DND-41 (cell line): ENCODE results near the gene TEX22.
A peak's percentile ranks its signal among the peaks of the same experiment; 100 is the strongest.

ENCODE experiments used
- ATAC-seq: fragments of 200-7000 bp; cut with Tn5 transposase; 3 replicates; pipeline ENCODE4 v1.9.1; 2021; ENCODE audit warnings: low read depth; ENCODE audit not compliant: insufficient read depth
- DNase-seq: peaks from one replicate; pipeline ENCODE4 v3.0.0-alpha.2; 2020
- H2AFZ ChIP-seq: 2 replicates; pipeline ENCODE4 v1.6.0; 2012; ENCODE audit warnings: low read depth, low read length
- H3K27ac ChIP-seq: 2 replicates; pipeline ENCODE4 v1.5.1; 2012; ENCODE audit warnings: low read length, inconsistent platforms
- H3K27me3 ChIP-seq: fragments of 200-600 bp; sonication (generic); 2 replicates; pipeline ENCODE4 v1.6.0; 2012; ENCODE audit warnings: low read length, mild to moderate bottlenecking, inconsistent platforms; ENCODE audit not compliant: insufficient read depth, poor library complexity
- H3K36me3 ChIP-seq: 2 replicates; pipeline ENCODE4 v1.5.1; 2012; ENCODE audit warnings: low read length, inconsistent platforms; ENCODE audit not compliant: insufficient read depth
- H3K4me1 ChIP-seq: 2 replicates; pipeline ENCODE4 v1.5.1; 2012; ENCODE audit warnings: mild to moderate bottlenecking, low read length; ENCODE audit not compliant: insufficient read depth
- H3K4me2 ChIP-seq: 2 replicates; pipeline ENCODE4 v1.6.0; 2012; ENCODE audit warnings: mild to moderate bottlenecking, moderate library complexity, low read length, inconsistent platforms; ENCODE audit not compliant: insufficient read depth
- H3K4me3 ChIP-seq, 2 experiments: fragments of 200-600 bp in 1 of 2; shearing (Covaris generic) in 1 of 2; 2 replicates each; pipeline ENCODE4 v1.5.1; 2012 to 2016; ENCODE audit warnings: inconsistent platforms in 2 of 2, low read length in 2 of 2, mild to moderate bottlenecking in 2 of 2, low read depth in 1 of 2, moderate library complexity in 1 of 2
- H3K79me2 ChIP-seq: 2 replicates; pipeline ENCODE4 v1.6.0; 2012; ENCODE audit warnings: low read length, inconsistent platforms; ENCODE audit not compliant: insufficient read depth
- H3K9ac ChIP-seq: 2 replicates; pipeline ENCODE4 v1.6.0; 2012; ENCODE audit warnings: low read depth, mild to moderate bottlenecking, inconsistent platforms, low read length, moderate library complexity
- H3K9me3 ChIP-seq: 2 replicates; pipeline ENCODE4 v1.5.1; 2012; ENCODE audit warnings: low read length, moderate library complexity, mild to moderate bottlenecking, inconsistent platforms; ENCODE audit not compliant: insufficient read depth, severe bottlenecking
- H4K20me1 ChIP-seq: 2 replicates; pipeline ENCODE4 v1.6.0; 2012; ENCODE audit warnings: low read length; ENCODE audit not compliant: insufficient read depth
- CTCF ChIP-seq: IDR thresholded peaks from 2 replicates; pipeline ENCODE4 v1.5.1; 2012; ENCODE audit warnings: borderline replicate concordance, low read length, moderate library complexity, mild to moderate bottlenecking; ENCODE audit not compliant: poor library complexity, severe bottlenecking; ENCODE audit errors: extremely low read depth
- EZH2 ChIP-seq: IDR thresholded peaks from 3 replicates; pipeline ENCODE4 v1.6.1; 2012; ENCODE audit warnings: borderline replicate concordance, low read depth, mild to moderate bottlenecking, moderate library complexity, low read length, inconsistent platforms; ENCODE audit not compliant: severe bottlenecking

The TEX22 gene

GRCh38 chr14:105395538-105395854 is 2.8 kb upstream of the TEX22 start:
- Histone ChIP-seq H4K20me1 (peaks cover 11% of the 10 kb centered on the region), H3K9ac (no peak overlapping the region), H3K9me3 (no peaks in the 10 kb centered on the region), H3K79me2 (peaks cover 22% of the 10 kb centered on the region), H3K4me3 (no peak overlapping the region), H2AFZ (no peak overlapping the region), H3K27me3 (no peaks in the 10 kb centered on the region), H3K36me3 (peaks cover 19% of the 10 kb centered on the region), H3K4me1 (peaks cover 29% of the 10 kb centered on the region), H3K27ac (no peak overlapping the region), H3K4me2 (no peak overlapping the region)
- ATAC-seq (no peak), DNase-seq (no peak)
- TF ChIP-seq EZH2 (no peak), CTCF (no peak)

- DNase-seq (no peak), ATAC-seq (no peak)
- TF ChIP-seq EZH2 (no peak), CTCF (no peak)
- no peaks in the 10 kb centered on the region for H3K27me3 ChIP-seq
- peak overlapping the region; percentile 91 for H2AFZ ChIP-seq
- peaks cover 22% of the 10 kb centered on the region for H3K79me2 ChIP-seq
- peak overlapping the region; percentile 98 for H3K9ac ChIP-seq
- H3K4me1 ChIP-seq, result peaks cover 30% of the 10 kb centered on the region
- H3K4me3 ChIP-seq, result peak overlapping the region; percentile 92 to 95; a peak in 3 of 4 replicates
- H3K36me3 ChIP-seq, result peaks cover 27% of the 10 kb centered on the region
- H4K20me1 ChIP-seq, result peaks cover 12% of the 10 kb centered on the region
- H3K27ac ChIP-seq, result peak overlapping the region; percentile 97
- peak overlapping the region; percentile 94 for H3K4me2 ChIP-seq
- no peaks in the 10 kb centered on the region for H3K9me3 ChIP-seq
Observed at GRCh38 chr14:105397350-105397931, 897 bp upstream of the TEX22 start.

- Histone ChIP-seq H2AFZ (peak overlapping the region; percentile 60), H3K27me3 (no peaks in the 10 kb centered on the region), H3K4me3 (peak overlapping the region; percentile 92 to 95), H3K4me1 (peaks cover 30% of the 10 kb centered on the region), H3K4me2 (peak overlapping the region; percentile 94), H3K27ac (peak overlapping the region; percentile 97), H4K20me1 (peaks cover 12% of the 10 kb centered on the region), H3K79me2 (peaks cover 22% of the 10 kb centered on the region), H3K9me3 (no peaks in the 10 kb centered on the region), H3K36me3 (peaks cover 27% of the 10 kb centered on the region), H3K9ac (peak overlapping the region; percentile 98)
- peak; percentile 76 for ATAC-seq
- DNase-seq, result peak; percentile 76
- TF ChIP-seq EZH2 (no peak), CTCF (no peak)
Observed at GRCh38 chr14:105398726-105399465, 558 bp downstream of the TEX22 start.
